Cardiac fibroblast (primary cell): ENCODE data around the gene ANO10.
A peak's percentile ranks its signal among the peaks of the same experiment; 100 is the strongest.
"Not testable (repeated sequence)": the region's sequence is repeated elsewhere in the genome, so short reads cannot be mapped to it uniquely, and the experiment has no call there.

Experiments
- DNase-seq, 2 donors: peaks; one replicate each; pipeline versions ENCODE4 v3.0.0 to v3.0.0-alpha.2; 2010; ENCODE audit warnings: low read depth in 2 of 2
- H3K4me3 ChIP-seq, 2 donors: replicated peaks in 1 of 2; 1 replicate in 1 of 2; 2 replicates in 1 of 2; pipeline ENCODE4 v1.5.1; 2011; ENCODE audit warnings: low read depth in 2 of 2, low read length in 2 of 2, mild to moderate bottlenecking in 2 of 2, moderate library complexity in 1 of 2
- TF ChIP-seq, protein P1 (sequence below): IDR thresholded peaks from one replicate; pipeline ENCODE4 v1.5.1; 2011; ENCODE audit warnings: low read depth, mild to moderate bottlenecking, low read length, inconsistent platforms

ANO10 gene

DNA sequence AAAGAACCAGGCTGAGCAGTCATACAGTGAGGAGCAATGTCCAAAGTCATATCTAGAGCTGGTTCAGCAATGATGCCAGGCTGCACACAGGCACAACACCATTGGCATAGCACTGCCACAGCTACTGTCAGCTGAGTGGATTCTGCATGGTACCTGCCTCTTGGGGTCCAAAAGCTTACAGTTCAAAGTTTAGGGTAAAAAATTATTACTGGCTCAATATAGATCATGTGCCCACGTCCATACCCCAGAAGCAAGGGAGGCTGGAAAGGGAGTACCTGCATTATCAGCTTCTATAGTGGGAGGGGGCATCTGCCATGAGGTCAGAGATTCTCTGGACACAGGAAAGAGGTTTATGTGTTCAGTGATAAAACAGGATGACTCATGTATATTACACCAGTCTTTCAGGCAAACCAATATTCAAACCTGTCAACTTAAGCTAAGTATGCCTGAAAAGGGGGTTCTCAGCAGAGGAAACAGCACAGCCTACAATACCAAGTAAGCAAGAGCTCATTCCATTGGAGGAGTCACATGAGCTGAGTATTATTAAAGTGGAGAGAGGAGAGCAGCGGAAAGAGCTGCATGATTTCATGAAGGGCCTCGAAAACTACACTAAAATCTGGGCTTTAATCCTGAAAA lies 99.0 kb downstream of the ANO10 start:
- no peak overlapping the region for H3K4me3 ChIP-seq
- peak; percentile 12 to 20 for DNase-seq
- TF ChIP-seq, protein P1, sequence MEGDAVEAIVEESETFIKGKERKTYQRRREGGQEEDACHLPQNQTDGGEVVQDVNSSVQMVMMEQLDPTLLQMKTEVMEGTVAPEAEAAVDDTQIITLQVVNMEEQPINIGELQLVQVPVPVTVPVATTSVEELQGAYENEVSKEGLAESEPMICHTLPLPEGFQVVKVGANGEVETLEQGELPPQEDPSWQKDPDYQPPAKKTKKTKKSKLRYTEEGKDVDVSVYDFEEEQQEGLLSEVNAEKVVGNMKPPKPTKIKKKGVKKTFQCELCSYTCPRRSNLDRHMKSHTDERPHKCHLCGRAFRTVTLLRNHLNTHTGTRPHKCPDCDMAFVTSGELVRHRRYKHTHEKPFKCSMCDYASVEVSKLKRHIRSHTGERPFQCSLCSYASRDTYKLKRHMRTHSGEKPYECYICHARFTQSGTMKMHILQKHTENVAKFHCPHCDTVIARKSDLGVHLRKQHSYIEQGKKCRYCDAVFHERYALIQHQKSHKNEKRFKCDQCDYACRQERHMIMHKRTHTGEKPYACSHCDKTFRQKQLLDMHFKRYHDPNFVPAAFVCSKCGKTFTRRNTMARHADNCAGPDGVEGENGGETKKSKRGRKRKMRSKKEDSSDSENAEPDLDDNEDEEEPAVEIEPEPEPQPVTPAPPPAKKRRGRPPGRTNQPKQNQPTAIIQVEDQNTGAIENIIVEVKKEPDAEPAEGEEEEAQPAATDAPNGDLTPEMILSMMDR: no peak

DNA sequence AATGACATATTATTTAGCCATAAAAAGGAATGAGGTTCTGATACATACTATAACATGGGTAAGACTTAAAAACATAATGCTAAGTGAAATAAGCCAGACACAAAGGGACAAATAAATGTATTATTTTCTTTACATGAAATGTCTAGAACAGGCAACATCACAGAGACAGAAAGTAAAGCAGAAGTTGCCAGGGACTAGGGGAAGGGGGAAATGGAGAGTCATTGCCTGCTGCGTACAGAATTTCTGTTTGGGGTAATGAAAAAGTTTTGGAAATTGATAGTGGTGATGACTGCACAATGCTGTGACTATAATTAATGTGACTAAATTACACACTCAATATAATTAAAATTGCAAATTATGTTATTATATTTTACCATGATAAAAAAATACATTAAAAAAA lies 99.9 kb downstream of the ANO10 start:
- H3K4me3 ChIP-seq: no peak overlapping the region
- TF ChIP-seq, protein P1: no peak
- DNase-seq: no peak

DNA sequence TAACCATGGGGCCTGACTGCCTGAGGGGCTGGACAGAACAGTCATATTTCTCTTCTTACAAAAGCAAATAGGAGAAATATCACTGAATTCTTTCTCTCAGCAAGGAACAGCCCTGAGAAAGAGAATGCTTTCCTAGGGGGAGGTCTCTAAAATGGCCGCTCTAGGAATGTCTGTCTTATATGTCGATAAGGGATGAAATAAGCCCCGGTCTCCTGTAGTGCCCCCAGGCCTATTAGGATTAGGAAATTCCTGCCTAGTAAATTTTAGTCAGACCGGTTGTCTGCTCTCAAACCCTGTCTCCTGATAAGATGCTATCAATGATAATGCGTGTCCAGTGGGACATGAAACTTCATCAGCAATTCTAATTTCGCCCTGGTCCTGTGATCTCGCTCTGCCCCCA lies 103.3 kb downstream of the ANO10 start:
- DNase-seq, H3K4me3 ChIP-seq: not testable (repeated sequence)

DNA sequence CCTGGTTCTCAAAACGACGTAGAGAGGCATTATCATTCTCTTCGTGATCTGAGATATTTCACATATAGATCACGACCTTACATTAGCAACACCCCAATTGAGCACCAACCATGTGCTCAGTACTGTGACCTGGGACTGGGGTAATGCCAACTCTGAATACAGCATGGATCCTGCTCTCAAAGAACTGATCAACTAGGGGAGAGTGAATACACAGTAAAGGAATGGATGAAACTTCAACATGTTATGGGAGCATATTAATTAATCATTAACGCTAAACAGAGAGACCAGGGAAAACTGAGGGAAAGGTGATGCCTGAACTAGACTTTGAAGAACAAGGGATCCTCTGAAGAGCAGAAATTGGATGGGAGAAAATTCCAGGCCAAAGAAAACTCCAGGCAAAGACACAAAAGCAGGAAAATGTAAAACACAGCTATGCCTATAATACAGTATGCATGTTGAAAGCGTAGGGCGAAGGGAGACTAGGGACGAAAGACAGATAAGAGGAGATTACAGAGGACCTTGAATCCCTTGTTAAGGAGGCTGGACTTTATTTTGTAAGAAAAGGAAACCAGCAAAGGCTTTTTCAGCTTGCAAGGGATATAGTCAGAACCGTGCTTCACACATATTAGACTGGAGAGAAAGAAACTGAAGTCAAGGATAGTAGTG lies 105.7 kb downstream of the ANO10 start:
- TF ChIP-seq, protein P1: no peak
- no peak for DNase-seq
- no peak overlapping the region for H3K4me3 ChIP-seq

DNA sequence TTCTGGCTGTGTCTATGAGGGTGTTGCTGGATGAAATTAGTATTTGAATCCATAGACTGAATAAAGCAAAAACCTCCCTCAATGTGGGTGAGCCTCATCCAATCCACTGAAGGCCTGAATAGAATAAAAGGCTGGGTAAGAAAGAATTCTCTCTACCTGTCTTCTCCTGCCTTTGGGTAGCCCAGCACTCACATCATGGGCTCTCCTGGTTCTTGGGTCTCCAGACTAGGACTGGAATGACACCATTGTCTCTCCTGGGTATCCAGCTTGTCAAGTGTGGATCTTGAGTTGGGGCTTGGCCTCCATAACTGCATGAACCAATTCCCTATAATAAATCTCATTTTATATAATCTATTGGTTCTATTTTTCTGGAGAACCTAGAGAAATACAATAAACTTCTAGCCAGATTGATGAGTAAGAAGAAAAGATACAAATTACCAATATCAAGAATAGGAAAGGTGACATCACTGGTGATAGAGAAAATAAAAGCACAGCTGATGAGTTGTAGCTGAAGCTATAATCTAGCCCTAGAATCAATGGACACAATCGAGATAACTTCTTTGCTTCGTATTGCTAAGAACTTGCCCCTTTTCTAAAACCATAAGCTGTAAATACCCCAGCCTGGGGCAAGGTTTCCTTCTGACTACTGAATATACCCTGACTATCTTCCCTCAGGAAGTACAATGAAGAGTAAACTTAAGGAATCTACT lies 106.4 kb downstream of the ANO10 start:
- DNase-seq: no peak
- TF ChIP-seq, protein P1: no peak

DNA sequence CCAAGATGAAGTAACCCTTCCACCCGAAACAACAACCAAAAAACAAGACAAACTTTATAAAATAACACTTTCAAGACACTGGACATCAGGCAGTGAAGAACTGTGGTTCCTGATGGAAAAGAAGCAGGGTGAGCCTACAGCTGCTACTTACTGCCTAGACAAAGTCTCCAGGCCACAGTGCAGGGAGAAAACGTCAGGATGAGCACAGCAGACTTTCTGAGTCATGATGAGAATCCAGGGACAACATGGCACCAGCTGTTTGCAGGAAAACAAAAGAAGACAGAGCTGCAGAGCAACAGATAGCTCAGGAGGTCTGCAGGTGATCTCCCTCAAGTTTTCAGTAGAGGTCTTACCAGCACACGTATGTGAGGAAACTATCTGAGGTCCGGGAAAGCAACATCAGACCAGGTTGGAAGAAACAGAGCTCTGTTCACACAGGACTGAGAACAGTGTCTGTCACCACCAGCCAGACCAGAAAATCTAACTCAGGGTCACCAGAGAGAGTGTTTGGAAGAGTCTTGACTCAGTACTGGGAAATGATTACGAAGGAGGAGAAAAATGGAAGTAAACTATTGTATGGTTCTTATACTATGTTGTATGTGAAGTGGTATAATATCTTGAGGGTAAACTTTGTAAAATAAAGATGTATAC lies 108.9 kb downstream of the ANO10 start:
- DNase-seq: peak in 1 of 2 donors; percentile 67
- TF ChIP-seq, protein P1: no peak
- H3K4me3 ChIP-seq: no peak overlapping the region

More for the DNA sequence above, 106.4 kb downstream of the ANO10 start:
- no peak overlapping the region for H3K4me3 ChIP-seq

DNA sequence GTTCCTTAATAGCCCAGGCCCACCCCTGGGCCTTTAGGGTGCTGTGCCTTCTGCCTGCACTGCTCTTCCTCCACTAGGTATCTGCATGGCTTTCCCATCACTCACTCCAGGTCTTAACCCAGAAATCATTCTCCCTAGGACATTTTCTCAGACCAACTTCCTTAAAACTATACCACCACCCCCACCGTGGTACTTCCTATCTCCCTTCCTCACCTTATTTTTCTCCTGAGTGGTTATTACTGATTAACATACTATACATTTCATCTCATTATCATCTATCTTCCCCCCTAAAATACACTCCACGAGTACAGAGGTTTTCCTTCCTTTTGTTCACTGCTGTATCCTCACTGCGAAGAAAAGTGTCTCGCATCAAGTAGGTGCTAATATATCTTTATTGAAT lies 115.2 kb downstream of the ANO10 start:
- no peak overlapping the region for H3K4me3 ChIP-seq
- no peak for DNase-seq
- TF ChIP-seq, protein P1: no peak
